A673 (cell line): ENCODE measurements around the gene SPDL1.

ENCODE experiments used
- EZH2 ChIP-seq: fragments of 200-600 bp; sonication (generic); IDR thresholded peaks from 2 replicates; pipeline ENCODE4 v1.6.1; 2017; ENCODE audit warnings: borderline replicate concordance, low read depth, mild to moderate bottlenecking, mixed read lengths, antibody characterized with exemption, low read length; ENCODE audit not compliant: poor library complexity, severe bottlenecking
- TF ChIP-seq, protein P1 (sequence below): fragments of 300-800, 200-600 bp; sonication (generic); conservative IDR thresholded peaks from 2 replicates; pipeline ENCODE4 v1.5.1; 2017; ENCODE audit warnings: low read depth, mild to moderate bottlenecking, antibody characterized with exemption, low read length, moderate library complexity, mixed read lengths

DNA sequence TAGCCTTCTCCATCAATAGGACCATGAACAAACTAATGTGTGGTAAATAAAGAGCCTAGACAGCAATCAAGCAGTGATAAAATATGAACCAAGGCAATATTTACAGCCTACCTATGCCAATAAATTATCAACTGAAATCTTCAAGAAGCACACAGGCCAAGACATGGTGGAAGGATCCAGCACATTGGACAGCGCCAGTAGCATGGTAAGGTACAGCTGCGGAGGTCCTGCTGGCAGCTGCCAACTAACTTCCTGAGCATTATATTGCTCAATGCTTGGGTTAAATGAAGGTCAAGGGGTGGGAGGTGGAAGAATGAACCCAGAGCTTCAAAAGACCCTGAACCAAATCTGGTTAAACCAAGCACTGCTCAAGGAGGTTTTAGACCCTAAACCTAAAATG lies 16.5 kb upstream of the SPDL1 start:
- TF ChIP-seq, protein P1, sequence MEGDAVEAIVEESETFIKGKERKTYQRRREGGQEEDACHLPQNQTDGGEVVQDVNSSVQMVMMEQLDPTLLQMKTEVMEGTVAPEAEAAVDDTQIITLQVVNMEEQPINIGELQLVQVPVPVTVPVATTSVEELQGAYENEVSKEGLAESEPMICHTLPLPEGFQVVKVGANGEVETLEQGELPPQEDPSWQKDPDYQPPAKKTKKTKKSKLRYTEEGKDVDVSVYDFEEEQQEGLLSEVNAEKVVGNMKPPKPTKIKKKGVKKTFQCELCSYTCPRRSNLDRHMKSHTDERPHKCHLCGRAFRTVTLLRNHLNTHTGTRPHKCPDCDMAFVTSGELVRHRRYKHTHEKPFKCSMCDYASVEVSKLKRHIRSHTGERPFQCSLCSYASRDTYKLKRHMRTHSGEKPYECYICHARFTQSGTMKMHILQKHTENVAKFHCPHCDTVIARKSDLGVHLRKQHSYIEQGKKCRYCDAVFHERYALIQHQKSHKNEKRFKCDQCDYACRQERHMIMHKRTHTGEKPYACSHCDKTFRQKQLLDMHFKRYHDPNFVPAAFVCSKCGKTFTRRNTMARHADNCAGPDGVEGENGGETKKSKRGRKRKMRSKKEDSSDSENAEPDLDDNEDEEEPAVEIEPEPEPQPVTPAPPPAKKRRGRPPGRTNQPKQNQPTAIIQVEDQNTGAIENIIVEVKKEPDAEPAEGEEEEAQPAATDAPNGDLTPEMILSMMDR: no peak
- no peak for TF ChIP-seq EZH2
